Measurements from ENCODE around the gene ADARB1.

ADARB1 gene

GRCh38 chr21:45203983-45204382, 129.6 kb downstream of the ADARB1 start:
- no peaks in the 10 kb centered on the region for H3K9me3 ChIP-seq (ENCODE audit: control insufficient read depth, insufficient read depth, low read length)
- no peaks in the 10 kb centered on the region for H3K4me1 ChIP-seq (ENCODE audit: control insufficient read depth, insufficient read depth, low read length)
- no peak overlapping the region for H3K9ac ChIP-seq (ENCODE audit: low read depth, low read length)
- H3K27me3 ChIP-seq (ENCODE audit: control insufficient read depth, insufficient read depth, low read length): no peaks in the 10 kb centered on the region
- no peaks in the 10 kb centered on the region for H3K36me3 ChIP-seq (ENCODE audit: control insufficient read depth, insufficient read depth, low read length)
- H3K4me3 ChIP-seq (ENCODE audit: low read depth, low read length): no peak overlapping the region

GRCh38 chr21:45204395-45204794, 130.0 kb downstream of the ADARB1 start:
- Histone ChIP-seq H3K9ac (ENCODE audit: low read depth, low read length) (no peak overlapping the region), H3K4me3 (ENCODE audit: low read depth, low read length) (no peak overlapping the region), H3K36me3 (ENCODE audit: control insufficient read depth, insufficient read depth, low read length) (no peaks in the 10 kb centered on the region), H3K27me3 (ENCODE audit: control insufficient read depth, insufficient read depth, low read length) (no peaks in the 10 kb centered on the region), H3K4me1 (ENCODE audit: control insufficient read depth, insufficient read depth, low read length) (no peaks in the 10 kb centered on the region), H3K9me3 (ENCODE audit: control insufficient read depth, insufficient read depth, low read length) (no peaks in the 10 kb centered on the region)

- no peaks in the 10 kb centered on the region for H3K36me3 ChIP-seq (ENCODE audit: control insufficient read depth, insufficient read depth, low read length)
Observed at GRCh38 chr21:45207839-45208626, 133.7 kb downstream of the ADARB1 start.

DNA sequence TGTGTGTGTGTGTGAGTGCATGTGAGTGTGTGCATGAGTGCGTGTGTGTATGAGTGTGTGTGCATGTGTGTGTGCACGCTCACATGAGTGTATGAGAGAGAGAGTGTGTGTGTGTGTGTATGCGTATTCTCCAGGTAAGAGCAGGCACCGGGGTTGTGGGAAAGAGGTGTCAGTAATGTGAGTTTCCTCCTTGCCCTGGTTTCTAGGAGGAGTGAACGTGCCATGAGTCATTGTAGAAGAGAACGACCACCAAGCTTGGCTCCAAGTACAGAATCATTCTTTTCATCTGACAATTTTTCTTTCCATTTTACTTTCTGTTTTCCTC, 134.2 kb downstream of the ADARB1 start:
- Histone ChIP-seq H3K4me3 (ENCODE audit: low read depth, low read length) (no peak overlapping the region), H3K9me3 (ENCODE audit: control insufficient read depth, insufficient read depth, low read length) (no peaks in the 10 kb centered on the region), H3K36me3 (ENCODE audit: control insufficient read depth, insufficient read depth, low read length) (no peaks in the 10 kb centered on the region)

More at GRCh38 chr21:45207839-45208626, 133.7 kb downstream of the ADARB1 start:
- Histone ChIP-seq H3K9ac (ENCODE audit: low read depth, low read length) (no peak overlapping the region), H3K4me1 (ENCODE audit: control insufficient read depth, insufficient read depth, low read length) (no peaks in the 10 kb centered on the region), H3K4me3 (ENCODE audit: low read depth, low read length) (no peak overlapping the region), H3K27me3 (ENCODE audit: control insufficient read depth, insufficient read depth, low read length) (no peaks in the 10 kb centered on the region), H3K9me3 (ENCODE audit: control insufficient read depth, insufficient read depth, low read length) (no peaks in the 10 kb centered on the region)

DNA sequence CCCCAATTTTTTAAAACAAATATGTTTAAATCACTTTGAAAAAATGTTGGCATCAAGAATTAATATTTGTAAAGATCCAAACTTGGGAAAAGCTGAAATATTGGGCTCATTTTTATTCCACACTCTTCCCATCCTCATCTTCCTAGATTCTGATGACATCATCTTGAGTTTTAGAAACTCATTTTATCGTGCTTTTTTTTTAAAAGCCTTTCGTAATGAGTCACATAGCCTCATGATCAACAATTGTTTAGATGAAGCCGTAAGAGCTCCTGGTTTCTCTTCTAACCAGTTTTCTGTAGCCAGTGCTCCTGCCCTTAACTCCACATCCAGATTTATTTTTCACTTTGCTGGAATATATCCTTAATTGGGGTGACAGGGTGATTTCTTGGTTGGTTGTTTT, 134.7 kb downstream of the ADARB1 start:
- Histone ChIP-seq H3K4me1 (ENCODE audit: control insufficient read depth, insufficient read depth, low read length) (no peaks in the 10 kb centered on the region), H3K9ac (ENCODE audit: low read depth, low read length) (no peak overlapping the region), H3K36me3 (ENCODE audit: control insufficient read depth, insufficient read depth, low read length) (no peaks in the 10 kb centered on the region), H3K4me3 (ENCODE audit: low read depth, low read length) (no peak overlapping the region), H3K27me3 (ENCODE audit: control insufficient read depth, insufficient read depth, low read length) (no peaks in the 10 kb centered on the region), H3K9me3 (ENCODE audit: control insufficient read depth, insufficient read depth, low read length) (no peaks in the 10 kb centered on the region)

More for the DNA sequence above, 134.2 kb downstream of the ADARB1 start:
- no peak overlapping the region for H3K9ac ChIP-seq (ENCODE audit: low read depth, low read length)
- H3K4me1 ChIP-seq (ENCODE audit: control insufficient read depth, insufficient read depth, low read length): no peaks in the 10 kb centered on the region
- no peaks in the 10 kb centered on the region for H3K27me3 ChIP-seq (ENCODE audit: control insufficient read depth, insufficient read depth, low read length)

DNA sequence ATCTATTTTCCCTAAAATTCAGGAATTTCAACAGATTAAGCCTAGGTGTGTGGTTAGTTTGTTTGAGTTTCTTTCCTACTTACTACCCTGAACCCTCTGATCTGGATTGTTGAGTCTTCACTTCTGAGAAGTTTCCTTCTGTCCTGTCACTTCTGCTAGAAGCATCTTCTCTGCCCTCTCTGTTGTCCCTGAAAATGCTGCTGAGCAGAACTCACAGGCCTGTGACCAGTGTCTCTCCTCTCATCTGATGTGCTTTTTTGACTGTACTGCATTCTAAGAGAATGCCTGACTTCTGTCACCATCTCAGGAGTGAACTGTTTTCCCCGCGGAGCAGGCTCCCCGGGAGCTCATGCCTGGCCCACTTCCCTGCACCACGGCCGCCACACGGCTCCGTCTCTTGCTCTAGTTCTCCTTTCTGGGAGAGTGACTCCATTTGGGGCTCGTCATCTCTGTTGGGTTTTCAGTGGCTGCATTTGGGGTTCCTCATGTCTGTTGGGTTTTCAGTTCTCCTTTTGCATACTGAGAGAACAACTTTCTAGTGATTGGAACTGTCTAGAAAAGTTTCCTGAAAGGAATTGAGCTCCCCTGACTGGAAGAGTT, 135.4 kb downstream of the ADARB1 start:
- no peak overlapping the region for H3K4me3 ChIP-seq (ENCODE audit: low read depth, low read length)
- H3K9me3 ChIP-seq (ENCODE audit: control insufficient read depth, insufficient read depth, low read length): no peaks in the 10 kb centered on the region
- no peaks in the 10 kb centered on the region for H3K36me3 ChIP-seq (ENCODE audit: control insufficient read depth, insufficient read depth, low read length)
- H3K27me3 ChIP-seq (ENCODE audit: control insufficient read depth, insufficient read depth, low read length): no peaks in the 10 kb centered on the region
- no peaks in the 10 kb centered on the region for H3K4me1 ChIP-seq (ENCODE audit: control insufficient read depth, insufficient read depth, low read length)
- no peak overlapping the region for H3K9ac ChIP-seq (ENCODE audit: low read depth, low read length)

DNA sequence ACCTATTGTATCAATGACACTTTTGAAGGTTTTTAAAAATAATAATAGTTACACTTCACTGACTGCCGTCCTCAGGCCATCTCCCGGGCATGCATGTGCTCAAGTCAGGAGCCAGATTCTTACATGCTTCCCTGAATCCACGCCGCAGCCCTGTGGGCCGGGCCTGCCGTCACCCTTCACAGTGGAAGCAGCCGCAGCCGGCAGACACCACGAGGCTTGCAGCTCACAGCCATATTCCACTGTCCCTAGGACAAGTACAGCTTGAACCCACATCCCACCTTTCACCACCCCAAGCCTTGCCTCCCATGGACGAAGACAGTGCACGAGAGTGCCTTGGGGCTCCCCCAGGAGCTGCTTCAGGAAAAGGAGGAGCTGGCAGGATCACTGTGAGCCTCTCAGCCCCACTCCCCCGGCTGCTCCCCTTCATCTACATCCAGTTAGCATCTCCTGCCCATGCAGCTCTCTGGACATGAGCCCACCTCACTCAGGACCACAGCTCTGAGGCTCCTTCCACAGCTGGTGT, 136.1 kb downstream of the ADARB1 start:
- no peaks in the 10 kb centered on the region for H3K4me1 ChIP-seq (ENCODE audit: control insufficient read depth, insufficient read depth, low read length)
- no peaks in the 10 kb centered on the region for H3K36me3 ChIP-seq (ENCODE audit: control insufficient read depth, insufficient read depth, low read length)

GRCh38 chr21:45211661-45212060, 137.3 kb downstream of the ADARB1 start:
- Histone ChIP-seq H3K27me3 (ENCODE audit: control insufficient read depth, insufficient read depth, low read length) (no peaks in the 10 kb centered on the region), H3K36me3 (ENCODE audit: control insufficient read depth, insufficient read depth, low read length) (no peaks in the 10 kb centered on the region), H3K4me3 (ENCODE audit: low read depth, low read length) (no peak overlapping the region), H3K4me1 (ENCODE audit: control insufficient read depth, insufficient read depth, low read length) (no peaks in the 10 kb centered on the region), H3K9me3 (ENCODE audit: control insufficient read depth, insufficient read depth, low read length) (no peaks in the 10 kb centered on the region), H3K9ac (ENCODE audit: low read depth, low read length) (no peak overlapping the region)

More for the DNA sequence above, 136.1 kb downstream of the ADARB1 start:
- no peak overlapping the region for H3K4me3 ChIP-seq (ENCODE audit: low read depth, low read length)
- H3K9ac ChIP-seq (ENCODE audit: low read depth, low read length): no peak overlapping the region
- no peaks in the 10 kb centered on the region for H3K27me3 ChIP-seq (ENCODE audit: control insufficient read depth, insufficient read depth, low read length)
- no peaks in the 10 kb centered on the region for H3K9me3 ChIP-seq (ENCODE audit: control insufficient read depth, insufficient read depth, low read length)

GRCh38 chr21:45213392-45213791, 139.0 kb downstream of the ADARB1 start:
- Histone ChIP-seq H3K36me3 (ENCODE audit: control insufficient read depth, insufficient read depth, low read length) (no peaks in the 10 kb centered on the region), H3K27me3 (ENCODE audit: control insufficient read depth, insufficient read depth, low read length) (no peaks in the 10 kb centered on the region), H3K4me1 (ENCODE audit: control insufficient read depth, insufficient read depth, low read length) (no peaks in the 10 kb centered on the region), H3K4me3 (ENCODE audit: low read depth, low read length) (no peak overlapping the region), H3K9me3 (ENCODE audit: control insufficient read depth, insufficient read depth, low read length) (no peaks in the 10 kb centered on the region), H3K9ac (ENCODE audit: low read depth, low read length) (no peak overlapping the region)

DNA sequence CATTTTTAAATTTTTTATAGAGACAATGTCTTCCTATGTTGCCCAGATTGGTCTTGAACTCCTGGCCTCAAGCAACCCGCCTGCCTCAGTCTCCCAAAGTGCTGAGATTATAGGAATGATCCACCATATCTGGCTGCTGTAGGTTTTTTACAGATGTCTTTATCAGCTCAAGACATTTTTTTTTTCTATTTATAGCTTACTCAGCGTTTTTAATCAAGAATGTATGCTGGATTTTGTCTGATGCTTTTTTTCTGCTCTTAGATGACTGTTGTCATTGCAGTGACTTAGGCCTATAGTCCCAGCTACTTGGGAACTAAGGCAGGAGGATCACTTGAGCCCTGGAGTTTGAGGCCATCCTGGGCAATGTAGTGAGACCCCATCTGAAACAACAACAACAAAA, 140.8 kb downstream of the ADARB1 start:
- Histone ChIP-seq H3K4me1 (ENCODE audit: control insufficient read depth, insufficient read depth, low read length) (no peaks in the 10 kb centered on the region), H3K27me3 (ENCODE audit: control insufficient read depth, insufficient read depth, low read length) (no peaks in the 10 kb centered on the region), H3K36me3 (ENCODE audit: control insufficient read depth, insufficient read depth, low read length) (no peaks in the 10 kb centered on the region), H3K9me3 (ENCODE audit: control insufficient read depth, insufficient read depth, low read length) (no peaks in the 10 kb centered on the region), H3K9ac (ENCODE audit: low read depth, low read length) (no peak overlapping the region), H3K4me3 (ENCODE audit: low read depth, low read length) (no peak overlapping the region)

GRCh38 chr21:45217010-45217409, 142.6 kb downstream of the ADARB1 start:
- no peaks in the 10 kb centered on the region for H3K9me3 ChIP-seq (ENCODE audit: control insufficient read depth, insufficient read depth, low read length)
- no peaks in the 10 kb centered on the region for H3K27me3 ChIP-seq (ENCODE audit: control insufficient read depth, insufficient read depth, low read length)
- no peak overlapping the region for H3K4me3 ChIP-seq (ENCODE audit: low read depth, low read length)
- no peak overlapping the region for H3K9ac ChIP-seq (ENCODE audit: low read depth, low read length)
- H3K36me3 ChIP-seq (ENCODE audit: control insufficient read depth, insufficient read depth, low read length): peaks cover 2% of the 10 kb centered on the region
- no peaks in the 10 kb centered on the region for H3K4me1 ChIP-seq (ENCODE audit: control insufficient read depth, insufficient read depth, low read length)

- Histone ChIP-seq H3K27me3 (ENCODE audit: control insufficient read depth, insufficient read depth, low read length) (no peaks in the 10 kb centered on the region), H3K36me3 (ENCODE audit: control insufficient read depth, insufficient read depth, low read length) (peaks cover 2% of the 10 kb centered on the region), H3K4me3 (ENCODE audit: low read depth, low read length) (no peak overlapping the region), H3K9ac (ENCODE audit: low read depth, low read length) (no peak overlapping the region), H3K9me3 (ENCODE audit: control insufficient read depth, insufficient read depth, low read length) (no peaks in the 10 kb centered on the region), H3K4me1 (ENCODE audit: control insufficient read depth, insufficient read depth, low read length) (no peaks in the 10 kb centered on the region)
Observed at GRCh38 chr21:45219517-45219916, 145.1 kb downstream of the ADARB1 start.
